HepG2 (cell line): ENCODE data around the gene CPLANE1.
"Not testable (repeated sequence)": the region's sequence is repeated elsewhere in the genome, so short reads cannot be mapped to it uniquely, and the experiment has no call there.

Source experiments
- ARHGAP35 ChIP-seq: sonication (generic); formaldehyde crosslinking; IDR thresholded peaks from 2 replicates; pipeline ENCODE4 v1.9.0; 2022; ENCODE audit warnings: mild to moderate bottlenecking, inconsistent platforms, moderate library complexity, missing genetic modification reagents, borderline replicate concordance
- EZH2 ChIP-seq: conservative IDR thresholded peaks from 2 replicates; pipeline ENCODE4 v1.6.1; 2012; ENCODE audit warnings: mild to moderate bottlenecking, low read depth, low read length, moderate library complexity
- NFKBIZ ChIP-seq: IDR thresholded peaks from 2 replicates; pipeline ENCODE4 v1.6.1; 2018; ENCODE audit warnings: missing genetic modification reagents, missing compliant biosample characterization
- RNF2 ChIP-seq: fragments of 450-650 bp; conservative IDR thresholded peaks from 2 replicates; pipeline ENCODE4 v1.6.1; 2016; ENCODE audit warnings: low read depth
- ZBTB1 ChIP-seq: sonication (generic); formaldehyde crosslinking; IDR thresholded peaks from 2 replicates; pipeline ENCODE4 v1.4.0; 2020; ENCODE audit warnings: missing genetic modification reagents, borderline replicate concordance
- ZBTB7B ChIP-seq: sonication (generic); formaldehyde crosslinking; IDR thresholded peaks from 2 replicates; pipeline ENCODE4 v1.4.0; 2020; ENCODE audit warnings: missing genetic modification reagents
- ZNF101 ChIP-seq: sonication (generic); formaldehyde crosslinking; IDR thresholded peaks from 2 replicates; pipeline ENCODE4 v1.4.0; 2020; ENCODE audit warnings: mild to moderate bottlenecking, low read depth, missing genetic modification reagents, borderline replicate concordance
- ZNF121 ChIP-seq: sonication (generic); formaldehyde crosslinking; IDR thresholded peaks from 2 replicates; pipeline ENCODE4 v1.5.0; 2020; ENCODE audit warnings: mild to moderate bottlenecking, missing genetic modification reagents
- ZNF496 ChIP-seq: sonication (generic); formaldehyde crosslinking; IDR thresholded peaks from 2 replicates; pipeline ENCODE4 v1.8.1; 2023; ENCODE audit warnings: mild to moderate bottlenecking, moderate library complexity, missing genetic modification reagents; ENCODE audit not compliant: insufficient replicate concordance
- ZNF687 ChIP-seq: sonication (generic); formaldehyde crosslinking; IDR thresholded peaks from 2 replicates; pipeline ENCODE4 v1.5.1; 2020; ENCODE audit warnings: mild to moderate bottlenecking, missing genetic modification reagents, moderate library complexity
- TF ChIP-seq, protein P1 (sequence below): sonication (generic); formaldehyde crosslinking; IDR thresholded peaks from 2 replicates; pipeline ENCODE4 v1.9.0; 2021; ENCODE audit warnings: missing genetic modification reagents, mild to moderate bottlenecking, borderline replicate concordance
- TF ChIP-seq, protein P2 (sequence below): sonication (generic); formaldehyde crosslinking; IDR thresholded peaks from 2 replicates; pipeline ENCODE4 v1.5.0; 2020; ENCODE audit warnings: missing genetic modification reagents

DNA sequence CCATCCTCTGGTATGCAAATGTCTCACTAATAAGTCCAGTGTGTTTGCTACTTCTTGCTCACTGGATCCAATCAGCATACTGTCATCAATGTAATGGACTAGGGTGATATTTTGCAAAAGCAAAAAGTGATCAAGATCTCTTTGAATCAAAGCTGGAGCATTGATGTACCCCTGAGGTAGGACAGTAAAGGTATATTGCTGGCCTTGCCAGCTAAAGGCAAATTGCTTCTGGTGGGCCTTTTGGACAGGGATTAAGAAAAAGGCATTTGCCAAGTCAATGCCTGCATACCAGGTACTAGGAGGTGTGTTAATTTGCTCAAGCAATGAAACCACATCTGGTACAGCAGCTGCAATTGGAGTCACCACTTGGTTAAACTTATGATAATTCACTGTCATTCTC, 18.9 kb upstream of the CPLANE1 start:
- not testable (repeated sequence) for TF ChIP-seq ZBTB7B; RNF2; ZNF496; ZNF687 (CRISPR knock-in tag); EZH2; ARHGAP35 (CRISPR knock-in tag); ZBTB1 (CRISPR knock-in tag); ZNF121 (CRISPR knock-in tag); NFKBIZ; ZNF101 (CRISPR knock-in tag)
- TF ChIP-seq, protein P1, sequence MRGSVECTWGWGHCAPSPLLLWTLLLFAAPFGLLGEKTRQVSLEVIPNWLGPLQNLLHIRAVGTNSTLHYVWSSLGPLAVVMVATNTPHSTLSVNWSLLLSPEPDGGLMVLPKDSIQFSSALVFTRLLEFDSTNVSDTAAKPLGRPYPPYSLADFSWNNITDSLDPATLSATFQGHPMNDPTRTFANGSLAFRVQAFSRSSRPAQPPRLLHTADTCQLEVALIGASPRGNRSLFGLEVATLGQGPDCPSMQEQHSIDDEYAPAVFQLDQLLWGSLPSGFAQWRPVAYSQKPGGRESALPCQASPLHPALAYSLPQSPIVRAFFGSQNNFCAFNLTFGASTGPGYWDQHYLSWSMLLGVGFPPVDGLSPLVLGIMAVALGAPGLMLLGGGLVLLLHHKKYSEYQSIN (CRISPR knock-in tag): not testable (repeated sequence)
- TF ChIP-seq, protein P2, sequence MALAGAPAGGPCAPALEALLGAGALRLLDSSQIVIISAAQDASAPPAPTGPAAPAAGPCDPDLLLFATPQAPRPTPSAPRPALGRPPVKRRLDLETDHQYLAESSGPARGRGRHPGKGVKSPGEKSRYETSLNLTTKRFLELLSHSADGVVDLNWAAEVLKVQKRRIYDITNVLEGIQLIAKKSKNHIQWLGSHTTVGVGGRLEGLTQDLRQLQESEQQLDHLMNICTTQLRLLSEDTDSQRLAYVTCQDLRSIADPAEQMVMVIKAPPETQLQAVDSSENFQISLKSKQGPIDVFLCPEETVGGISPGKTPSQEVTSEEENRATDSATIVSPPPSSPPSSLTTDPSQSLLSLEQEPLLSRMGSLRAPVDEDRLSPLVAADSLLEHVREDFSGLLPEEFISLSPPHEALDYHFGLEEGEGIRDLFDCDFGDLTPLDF (CRISPR knock-in tag): not testable (repeated sequence)
